Activated CD8-positive, alpha-beta T cell treated with anti-CD3 and anti-CD28 coated beads for 36 hours (primary cell): ENCODE data around the gene DNA2. TPM values are rescaled to one million over a fixed set of nuclear protein-coding genes. Genes with fewer than 3 reads are reported as not detected.

Source experiments
- ATAC-seq: fragments of 200-7000 bp; cut with Tn5 transposase; one replicate; pipeline ENCODE4 v1.10.0; 2021; ENCODE audit warnings: mild to moderate bottlenecking, moderate library complexity
- CTCF ChIA-PET: fragments of 350-600 bp; sonication (Branson Sonifier 250); formaldehyde crosslinking; loops from one replicate; lab custom pipeline; 2021; ENCODE audit warnings: antibody characterized with exemption; lab: Charles Lee
- POLR2A ChIA-PET: fragments of 350-600 bp; sonication (Branson Sonifier 250); formaldehyde crosslinking; loops from one replicate; lab custom pipeline; 2021; ENCODE audit warnings: antibody characterized with exemption; lab: Charles Lee
- DNase-seq: peaks from one replicate; pipeline ENCODE4 v3.0.0-alpha.2; 2020
- H3K27ac Mint-ChIP-seq: one replicate; pipeline ENCODE4 v1.8.0; 2021; ENCODE audit warnings: mild to moderate bottlenecking, mixed read lengths
- H3K27me3 Mint-ChIP-seq: one replicate; pipeline ENCODE4 v1.8.0; 2021; ENCODE audit warnings: mixed read lengths
- H3K36me3 Mint-ChIP-seq: one replicate; pipeline ENCODE4 v1.8.0; 2021; ENCODE audit warnings: low read depth, mixed read lengths
- H3K4me1 Mint-ChIP-seq: one replicate; pipeline ENCODE4 v1.8.0; 2021; ENCODE audit warnings: low read depth, mixed read lengths
- H3K4me3 Mint-ChIP-seq: one replicate; pipeline ENCODE4 v1.8.0; 2021; ENCODE audit warnings: mild to moderate bottlenecking, moderate library complexity, mixed read lengths
- H3K9me3 Mint-ChIP-seq: one replicate; pipeline ENCODE4 v1.8.0; 2021; ENCODE audit warnings: mixed read lengths
- CTCF ChIP-seq: fragments of 200-600 bp; IDR thresholded peaks from one replicate; pipeline ENCODE4 v1.8.0; 2022; ENCODE audit warnings: antibody characterized with exemption, mild to moderate bottlenecking
- intact Hi-C: fragments of 100-400 bp; cut with micrococcal nuclease; formaldehyde crosslinking; loops from one replicate; pipeline ENCODE4 v1.10.0; 2022
- total RNA-seq, 2 experiments: library from RNA; stranded (reverse); gene quantifications; one replicate each; pipeline ENCODE4 v1.2.3, GENCODE V29; 2021

The DNA2 gene
- total RNA-seq, 2 experiments from 2014 or later, result 40.6 to 43.5 TPM

GRCh38 chr10:68506411-68506810 is 34.6 kb upstream of the DNA2 start:
- Mint-ChIP-seq H3K36me3 (peaks cover 2% of the 10 kb centered on the region), H3K9me3 (no peaks in the 10 kb centered on the region), H3K27ac (no peak overlapping the region), H3K4me3 (no peak overlapping the region), H3K4me1 (no peaks in the 10 kb centered on the region), H3K27me3 (no peaks in the 10 kb centered on the region)
- intact Hi-C loops, result no loop called here
- no peak for DNase-seq
- CTCF ChIA-PET, result no interaction called here
- no peak for TF ChIP-seq CTCF
- no peak for ATAC-seq
- POLR2A ChIA-PET, result no interaction called here

- Mint-ChIP-seq H3K36me3 (peaks cover 11% of the 10 kb centered on the region), H3K4me1 (no peaks in the 10 kb centered on the region), H3K27me3 (no peaks in the 10 kb centered on the region), H3K9me3 (no peaks in the 10 kb centered on the region), H3K4me3 (no peak overlapping the region), H3K27ac (no peak overlapping the region)
- ChIA-PET CTCF (no interaction called here), POLR2A (no interaction called here)
- ATAC-seq (no peak), DNase-seq (no peak)
- intact Hi-C loops, result no loop called here
- no peak for TF ChIP-seq CTCF
Measured at GRCh38 chr10:68502846-68503245, 31.1 kb upstream of the DNA2 start.

GRCh38 chr10:68501691-68502090 is 29.9 kb upstream of the DNA2 start:
- no peak overlapping the region for H3K4me3 Mint-ChIP-seq
- H3K27ac Mint-ChIP-seq, result no peak overlapping the region
- ATAC-seq (no peak), DNase-seq (no peak)
- TF ChIP-seq CTCF, result no peak
- peaks cover 11% of the 10 kb centered on the region for H3K36me3 Mint-ChIP-seq
- intact Hi-C loops, result no loop called here
- ChIA-PET CTCF (no interaction called here), POLR2A (no interaction called here)
- no peaks in the 10 kb centered on the region for H3K9me3 Mint-ChIP-seq
- H3K4me1 Mint-ChIP-seq, result no peaks in the 10 kb centered on the region
- no peaks in the 10 kb centered on the region for H3K27me3 Mint-ChIP-seq

- peaks cover 11% of the 10 kb centered on the region for H3K36me3 Mint-ChIP-seq
- ATAC-seq (no peak), DNase-seq (no peak)
- no peak for TF ChIP-seq CTCF
- CTCF ChIA-PET, result no interaction called here
- H3K4me1 Mint-ChIP-seq, result no peaks in the 10 kb centered on the region
- intact Hi-C loops, result no loop called here
- POLR2A ChIA-PET, result no interaction called here
- H3K27me3 Mint-ChIP-seq, result no peaks in the 10 kb centered on the region
- H3K27ac Mint-ChIP-seq, result no peak overlapping the region
- no peak overlapping the region for H3K4me3 Mint-ChIP-seq
- no peaks in the 10 kb centered on the region for H3K9me3 Mint-ChIP-seq
Measured at GRCh38 chr10:68499544-68499943, 27.8 kb upstream of the DNA2 start.

- POLR2A ChIA-PET, result no interaction called here
- TF ChIP-seq CTCF, result no peak
- Mint-ChIP-seq H3K36me3 (peaks cover 10% of the 10 kb centered on the region), H3K27me3 (no peaks in the 10 kb centered on the region), H3K4me3 (no peak overlapping the region), H3K9me3 (no peaks in the 10 kb centered on the region), H3K27ac (no peak overlapping the region), H3K4me1 (no peaks in the 10 kb centered on the region)
- CTCF ChIA-PET, result no interaction called here
- intact Hi-C loops, result no loop called here
- DNase-seq (no peak), ATAC-seq (no peak)
Measured at GRCh38 chr10:68496072-68496471, 24.3 kb upstream of the DNA2 start.
